GM23338 (cell line): ENCODE data around the gene COL16A1.

ENCODE experiments used
- CREB1 ChIP-seq: fragments of 250-450 bp; sonication (Bioruptor Pico); IDR thresholded peaks from 2 replicates; pipeline ENCODE4 v1.5.0; 2020; ENCODE audit warnings: low read depth, mild to moderate bottlenecking, moderate library complexity
- CTCF ChIP-seq, 2 experiments: fragments of 200-600 bp in 1 of 2; sonication (generic) in 1 of 2; conservative IDR thresholded peaks; 2 replicates each; pipeline versions ENCODE4 v1.5.1 to v1.6.1; 2016 to 2017; ENCODE audit warnings: antibody characterized with exemption in 2 of 2, low read depth in 2 of 2, mild to moderate bottlenecking in 2 of 2, moderate library complexity in 1 of 2
- EZH2 ChIP-seq: fragments of 200-600 bp; sonication (generic); IDR thresholded peaks from one replicate; pipeline ENCODE4 v1.8.0; 2017; ENCODE audit warnings: antibody characterized with exemption, mild to moderate bottlenecking, low read depth; ENCODE audit not compliant: unreplicated experiment
- EZH2phosphoT487 ChIP-seq: fragments of 200-600 bp; sonication (generic); IDR thresholded peaks from one replicate; pipeline ENCODE4 v1.8.1; 2018; ENCODE audit warnings: antibody characterized with exemption; ENCODE audit not compliant: unreplicated experiment
- NANOG ChIP-seq: IDR thresholded peaks from 2 replicates; pipeline ENCODE4 v1.6.1; 2016; ENCODE audit warnings: antibody characterized with exemption, borderline replicate concordance
- POLR2AphosphoS5 ChIP-seq: IDR thresholded peaks from 2 replicates; pipeline ENCODE4 v1.6.1; 2016; ENCODE audit warnings: antibody characterized with exemption, low read depth
- ZNF462 ChIP-seq: fragments of 250-450 bp; sonication (Bioruptor Pico); IDR thresholded peaks from 2 replicates; pipeline ENCODE4 v1.5.0; 2020; ENCODE audit warnings: mild to moderate bottlenecking, moderate library complexity
- TF ChIP-seq, protein P1 (sequence below): IDR thresholded peaks from one replicate; pipeline ENCODE4 v1.6.1; 2018; ENCODE audit warnings: antibody characterized with exemption; ENCODE audit not compliant: unreplicated experiment

- TF ChIP-seq CTCF (conservative IDR thresholded peaks at IDR 0.05; ENCODE audit: low read depth in 2 of 2) (no peak), CREB1 (CRISPR knock-in tag) (no peak), POLR2AphosphoS5 (no peak), EZH2 (no peak), EZH2phosphoT487 (no peak), ZNF462 (CRISPR knock-in tag) (no peak), NANOG (no peak)
- TF ChIP-seq, protein P1, sequence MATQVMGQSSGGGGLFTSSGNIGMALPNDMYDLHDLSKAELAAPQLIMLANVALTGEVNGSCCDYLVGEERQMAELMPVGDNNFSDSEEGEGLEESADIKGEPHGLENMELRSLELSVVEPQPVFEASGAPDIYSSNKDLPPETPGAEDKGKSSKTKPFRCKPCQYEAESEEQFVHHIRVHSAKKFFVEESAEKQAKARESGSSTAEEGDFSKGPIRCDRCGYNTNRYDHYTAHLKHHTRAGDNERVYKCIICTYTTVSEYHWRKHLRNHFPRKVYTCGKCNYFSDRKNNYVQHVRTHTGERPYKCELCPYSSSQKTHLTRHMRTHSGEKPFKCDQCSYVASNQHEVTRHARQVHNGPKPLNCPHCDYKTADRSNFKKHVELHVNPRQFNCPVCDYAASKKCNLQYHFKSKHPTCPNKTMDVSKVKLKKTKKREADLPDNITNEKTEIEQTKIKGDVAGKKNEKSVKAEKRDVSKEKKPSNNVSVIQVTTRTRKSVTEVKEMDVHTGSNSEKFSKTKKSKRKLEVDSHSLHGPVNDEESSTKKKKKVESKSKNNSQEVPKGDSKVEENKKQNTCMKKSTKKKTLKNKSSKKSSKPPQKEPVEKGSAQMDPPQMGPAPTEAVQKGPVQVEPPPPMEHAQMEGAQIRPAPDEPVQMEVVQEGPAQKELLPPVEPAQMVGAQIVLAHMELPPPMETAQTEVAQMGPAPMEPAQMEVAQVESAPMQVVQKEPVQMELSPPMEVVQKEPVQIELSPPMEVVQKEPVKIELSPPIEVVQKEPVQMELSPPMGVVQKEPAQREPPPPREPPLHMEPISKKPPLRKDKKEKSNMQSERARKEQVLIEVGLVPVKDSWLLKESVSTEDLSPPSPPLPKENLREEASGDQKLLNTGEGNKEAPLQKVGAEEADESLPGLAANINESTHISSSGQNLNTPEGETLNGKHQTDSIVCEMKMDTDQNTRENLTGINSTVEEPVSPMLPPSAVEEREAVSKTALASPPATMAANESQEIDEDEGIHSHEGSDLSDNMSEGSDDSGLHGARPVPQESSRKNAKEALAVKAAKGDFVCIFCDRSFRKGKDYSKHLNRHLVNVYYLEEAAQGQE, result no peak
Observed at GRCh38 chr1:31747304-31747703, 43.5 kb upstream of the COL16A1 start.
